ENCODE data around the gene LDLRAD1.

DNA sequence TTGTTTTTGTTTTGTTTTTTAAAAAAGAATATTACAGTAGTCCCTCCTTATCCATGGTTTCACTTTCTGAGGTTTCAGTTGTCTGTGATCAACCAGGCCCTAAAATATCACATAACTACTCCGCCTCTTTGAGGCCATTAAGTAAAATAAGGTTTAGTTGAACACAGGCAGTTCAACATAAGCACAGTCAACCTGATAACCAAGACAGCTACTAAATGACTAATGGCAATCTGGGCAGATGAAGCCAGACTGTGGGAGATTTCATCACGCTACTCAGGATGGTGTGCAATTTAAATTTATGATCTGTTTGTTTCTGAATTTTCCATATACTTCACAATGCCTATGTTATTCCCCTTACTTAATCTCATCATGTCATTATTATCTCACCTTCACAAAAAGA is 30.1 kb downstream of the LDLRAD1 start:
- TF ChIP-seq RBBP5 (conservative IDR thresholded peaks at IDR 0.05) (no peak), CTCF (IDR thresholded peaks at IDR 0.05 in 2 of 3, conservative IDR thresholded peaks at IDR 0.05 in 1 of 3; ENCODE audit: control insufficient read depth in 2 of 3, extremely low read depth in 1 of 3, insufficient read depth in 1 of 3, low read depth in 3 of 3, low read length in 3 of 3) (no peak), ATF3 (IDR thresholded peaks at IDR 0.05; ENCODE audit: borderline replicate concordance, extremely low read depth, low read depth, low read length) (no peak)
